Loucy (cell line): ENCODE measurements around the gene PI4KA.

Experiments used
- CTCF ChIP-seq: fragments of 200-600 bp; sonication (generic); conservative IDR thresholded peaks from 2 replicates; pipeline ENCODE4 v1.5.1; 2014; ENCODE audit warnings: mild to moderate bottlenecking, antibody characterized with exemption, low read length
- EZH2phosphoT487 ChIP-seq: fragments of 200-600 bp; IDR thresholded peaks from 2 replicates; pipeline ENCODE4 v1.6.1; 2018; ENCODE audit warnings: antibody characterized with exemption, mild to moderate bottlenecking, moderate library complexity, borderline replicate concordance

DNA sequence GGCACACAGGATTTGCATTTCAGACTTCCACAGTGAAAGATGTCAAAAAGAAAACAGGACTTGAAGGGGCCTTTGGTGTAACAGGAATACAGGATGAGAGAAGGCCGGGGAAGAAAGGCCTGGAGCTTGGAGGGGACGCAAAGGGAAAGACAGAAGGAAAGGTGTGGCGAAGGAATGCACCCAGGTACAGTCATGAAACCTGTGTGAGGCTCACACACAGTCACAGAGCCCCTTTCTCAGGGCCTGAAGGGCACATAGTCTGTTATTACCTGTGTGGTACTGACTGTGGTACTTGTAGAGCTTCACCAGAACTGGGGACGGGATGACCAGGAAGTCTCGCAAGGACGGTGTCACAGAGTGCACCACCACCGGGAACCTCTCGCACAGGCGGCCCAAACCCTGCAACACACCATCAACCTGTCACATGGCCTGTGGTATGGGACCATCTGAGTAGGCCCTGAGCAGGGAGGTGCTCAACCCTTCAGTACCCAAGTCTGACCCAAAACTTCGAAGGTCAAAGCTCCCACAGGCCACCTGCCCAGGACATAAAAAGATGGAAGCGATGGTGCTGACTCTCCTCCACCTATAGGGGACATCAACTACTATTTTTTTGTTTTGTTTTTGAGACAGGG, 55.6 kb downstream of the PI4KA start:
- TF ChIP-seq CTCF, result no peak
- TF ChIP-seq EZH2phosphoT487, result no peak
